ENCODE measurements around the gene CRLF1.

GRCh38 chr19:18613589-18614234 is 7.1 kb upstream of the CRLF1 start:
- no peak for TF ChIP-seq ZNF324 (tag by site-specific recombination; IDR thresholded peaks at IDR 0.05)
- TF ChIP-seq ZNF23 (tag by site-specific recombination; IDR thresholded peaks at IDR 0.05; ENCODE audit: borderline replicate concordance): no peak
- no peak for TF ChIP-seq CTCF (tag by site-specific recombination; IDR thresholded peaks at IDR 0.05)
